HepG2 (cell line): Measurements from ENCODE around the gene NRL. TPM values are rescaled to one million over a fixed set of nuclear protein-coding genes. Genes with fewer than 3 reads are reported as not detected.

Experiments used
- ATF7-NPFF ChIP-seq: sonication (generic); formaldehyde crosslinking; IDR thresholded peaks from 2 replicates; pipeline ENCODE4 v1.8.1; 2023; ENCODE audit warnings: mild to moderate bottlenecking, low read depth, missing genetic modification reagents, moderate library complexity
- DR1 ChIP-seq: sonication (generic); formaldehyde crosslinking; IDR thresholded peaks from 2 replicates; pipeline ENCODE4 v1.8.0; 2021; ENCODE audit warnings: mild to moderate bottlenecking, missing genetic modification reagents, inconsistent platforms
- ETV5 ChIP-seq: IDR thresholded peaks from 2 replicates; pipeline ENCODE4 v1.6.1; 2018; ENCODE audit warnings: missing biosample characterization, missing genetic modification reagents, inconsistent platforms, borderline replicate concordance
- KDM5B ChIP-seq: sonication (generic); formaldehyde crosslinking; IDR thresholded peaks from 2 replicates; pipeline ENCODE4 v1.4.0; 2020; ENCODE audit warnings: missing genetic modification reagents, mild to moderate bottlenecking, borderline replicate concordance
- MAFK ChIP-seq, 2 experiments: IDR thresholded peaks in 1 of 2; conservative IDR thresholded peaks in 1 of 2; 2 replicates each; pipeline ENCODE4 v1.6.1; 2011; ENCODE audit warnings: improper control_type of control experiment in 2 of 2, low read length in 2 of 2
- MED8 ChIP-seq: sonication (generic); formaldehyde crosslinking; IDR thresholded peaks from 2 replicates; pipeline ENCODE4 v1.8.1; 2023; ENCODE audit warnings: mild to moderate bottlenecking, missing genetic modification reagents; ENCODE audit not compliant: insufficient replicate concordance
- NFE2L1 ChIP-seq: sonication (generic); formaldehyde crosslinking; IDR thresholded peaks from 2 replicates; pipeline ENCODE4 v1.4.0; 2020; ENCODE audit warnings: missing genetic modification reagents, mild to moderate bottlenecking, borderline replicate concordance
- NFKBIZ ChIP-seq: IDR thresholded peaks from 2 replicates; pipeline ENCODE4 v1.6.1; 2018; ENCODE audit warnings: missing genetic modification reagents, missing compliant biosample characterization
- SIX4 ChIP-seq: sonication (generic); formaldehyde crosslinking; IDR thresholded peaks from 2 replicates; pipeline ENCODE4 v1.4.0; 2020; ENCODE audit warnings: missing genetic modification reagents
- SMAD9 ChIP-seq: sonication (generic); formaldehyde crosslinking; IDR thresholded peaks from 2 replicates; pipeline ENCODE4 v1.5.1; 2020; ENCODE audit warnings: mild to moderate bottlenecking, missing genetic modification reagents
- SOX13 ChIP-seq, 3 experiments: fragments of 450-650 bp in 1 of 3; sonication (generic) in 1 of 3; formaldehyde crosslinking in 1 of 3; IDR thresholded peaks in 2 of 3; conservative IDR thresholded peaks in 1 of 3; 2 replicates each; pipeline versions ENCODE4 v1.5.0 to v1.6.1; 2016 to 2020; ENCODE audit warnings: antibody characterized with exemption in 1 of 3, mild to moderate bottlenecking in 1 of 3, missing compliant biosample characterization in 1 of 3, missing genetic modification reagents in 1 of 3, moderate library complexity in 1 of 3
- SP5 ChIP-seq: IDR thresholded peaks from 2 replicates; pipeline ENCODE4 v1.6.1; 2016; ENCODE audit warnings: low read depth, borderline replicate concordance
- ZBTB38 ChIP-seq: sonication (generic); formaldehyde crosslinking; IDR thresholded peaks from 2 replicates; pipeline ENCODE4 v1.5.1; 2020; ENCODE audit warnings: mild to moderate bottlenecking, missing genetic modification reagents
- ZNF644 ChIP-seq: IDR thresholded peaks from 2 replicates; pipeline ENCODE4 v1.6.1; 2016; ENCODE audit warnings: low read depth
- ZNF674 ChIP-seq: sonication (generic); formaldehyde crosslinking; IDR thresholded peaks from 2 replicates; pipeline ENCODE4 v1.5.0; 2020; ENCODE audit warnings: low read depth, mild to moderate bottlenecking, missing genetic modification reagents
- ZNF83 ChIP-seq: sonication (generic); formaldehyde crosslinking; IDR thresholded peaks from 2 replicates; pipeline ENCODE4 v1.4.0; 2020; ENCODE audit warnings: missing genetic modification reagents, mild to moderate bottlenecking, borderline replicate concordance
- polyA plus RNA-seq, 8 experiments: library from polyadenylated mRNA; depleted of rRNA in 3 of 8; stranded (reverse) in 7 of 8; unstranded in 1 of 8; fragments of >200 nt; fragmentation: Illumina TruSeq in 4 of 8; extraction: Trizol in 4 of 8; gene quantifications; 2 replicates each; pipeline versions ENCODE4 v1.2.1 to v1.2.3, GENCODE V29; 2011 to 2016; ENCODE audit warnings: low read depth in 4 of 8, missing spikeins in 1 of 8, mixed read lengths in 1 of 8; ENCODE audit not compliant: insufficient read depth in 1 of 8
- total RNA-seq, 5 experiments: library from RNA; depleted of rRNA; stranded (reverse); fragments of >200 nt; fragmentation: Illumina TruSeq; extraction: Trizol; gene quantifications; 2 replicates each; pipeline ENCODE4 v1.2.3, GENCODE V29; 2016; ENCODE audit warnings: low read depth in 1 of 5
- TF ChIP-seq, protein P1 (sequence below): sonication (generic); formaldehyde crosslinking; IDR thresholded peaks from 2 replicates; pipeline ENCODE4 v1.8.1; 2023; ENCODE audit warnings: mild to moderate bottlenecking, missing genetic modification reagents
- TF ChIP-seq, protein P2 (sequence below): sonication (generic); formaldehyde crosslinking; conservative IDR thresholded peaks from 2 replicates; pipeline ENCODE4 v1.8.0; 2022; ENCODE audit warnings: missing genetic modification reagents
- TF ChIP-seq, protein P3 (sequence below): sonication (generic); formaldehyde crosslinking; IDR thresholded peaks from 2 replicates; pipeline ENCODE4 v1.4.0; 2020; ENCODE audit warnings: missing genetic modification reagents, borderline replicate concordance
- TF ChIP-seq, protein P4 (sequence below): sonication (generic); formaldehyde crosslinking; conservative IDR thresholded peaks from 2 replicates; pipeline ENCODE4 v1.5.0; 2020; ENCODE audit warnings: missing genetic modification reagents
- TF ChIP-seq, protein P5 (sequence below): IDR thresholded peaks from 2 replicates; pipeline ENCODE4 v1.6.1; 2016; ENCODE audit warnings: low read depth

The NRL gene
- total and polyA plus RNA-seq, 2 of the 13 experiments (the other 11 are each of a cell fraction or from before 2014, with no cell fraction given), result 2.5 to 4.7 TPM

DNA sequence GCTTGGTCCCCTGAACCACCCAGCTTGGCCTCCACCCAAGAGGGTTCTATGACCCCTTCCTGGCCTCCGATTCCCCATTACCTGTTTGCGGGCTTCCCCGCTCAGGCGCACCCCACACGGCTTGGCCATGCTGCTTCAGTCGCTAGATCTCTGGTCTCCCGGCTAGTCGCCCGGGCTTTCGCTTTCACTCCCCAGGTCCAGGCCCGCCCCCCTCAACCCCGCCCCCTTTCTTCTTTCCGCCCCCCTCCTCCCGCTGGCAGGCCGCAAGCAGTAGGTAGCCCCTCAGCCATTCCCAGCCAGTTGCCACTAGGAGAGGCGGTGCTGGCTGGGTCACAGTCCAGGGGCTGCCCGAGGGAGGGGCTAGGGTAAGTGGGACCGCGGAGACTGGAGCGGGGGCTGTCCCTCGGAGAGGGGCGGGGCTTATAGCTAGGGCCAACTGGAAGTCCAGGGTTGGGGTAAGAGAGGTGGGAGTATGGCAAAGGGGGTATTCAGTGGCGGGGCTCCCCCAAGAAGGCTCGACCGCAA lies 31.8 kb upstream of the NRL start, which contains the start of gene PSME2 (continued):
- TF ChIP-seq, protein P1, sequence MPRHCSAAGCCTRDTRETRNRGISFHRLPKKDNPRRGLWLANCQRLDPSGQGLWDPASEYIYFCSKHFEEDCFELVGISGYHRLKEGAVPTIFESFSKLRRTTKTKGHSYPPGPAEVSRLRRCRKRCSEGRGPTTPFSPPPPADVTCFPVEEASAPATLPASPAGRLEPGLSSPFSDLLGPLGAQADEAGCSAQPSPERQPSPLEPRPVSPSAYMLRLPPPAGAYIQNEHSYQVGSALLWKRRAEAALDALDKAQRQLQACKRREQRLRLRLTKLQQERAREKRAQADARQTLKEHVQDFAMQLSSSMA (CRISPR knock-in tag), result peak; percentile 86
- TF ChIP-seq NFKBIZ (CRISPR knock-in tag) (peak; percentile 14; the same call in 1 of the 2 replicates), NFE2L1 (CRISPR knock-in tag) (no peak), KDM5B (peak; percentile 52; the same call in 1 of the 2 replicates), MED8 (CRISPR knock-in tag) (peak; percentile 75), ZNF83 (no peak), SMAD9 (peak; percentile 94), ZNF674 (CRISPR knock-in tag) (no peak), MAFK (conservative IDR thresholded peaks at IDR 0.05 in 1 of 2, IDR thresholded peaks at IDR 0.05 in 1 of 2; ENCODE audit: low read length in 2 of 2) (no peak), SIX4 (CRISPR knock-in tag) (peak; percentile 13; the same call in 1 of the 2 replicates), ZNF644 (CRISPR knock-in tag) (peak; percentile 76; the same call in 1 of the 2 replicates), ETV5 (CRISPR knock-in tag) (0 out of 2 replicates have a peak, but pooled peaks have one; percentile 6), SOX13 (IDR thresholded peaks at IDR 0.05) (peak; percentile 39), SOX13 (CRISPR knock-in tag; conservative IDR thresholded peaks at IDR 0.05 in 1 of 2, IDR thresholded peaks at IDR 0.05 in 1 of 2) (peak in 1 of 2 experiments; percentile 61; a peak in 2 of 4 replicates), ZBTB38 (CRISPR knock-in tag) (peak; percentile 74), SP5 (CRISPR knock-in tag) (peak; percentile 95), DR1 (CRISPR knock-in tag) (peak; percentile 76; the same call in 1 of the 2 replicates), ATF7-NPFF (CRISPR knock-in tag) (0 out of 2 replicates have a peak, but pooled peaks have one; percentile 91)
- TF ChIP-seq, protein P2, sequence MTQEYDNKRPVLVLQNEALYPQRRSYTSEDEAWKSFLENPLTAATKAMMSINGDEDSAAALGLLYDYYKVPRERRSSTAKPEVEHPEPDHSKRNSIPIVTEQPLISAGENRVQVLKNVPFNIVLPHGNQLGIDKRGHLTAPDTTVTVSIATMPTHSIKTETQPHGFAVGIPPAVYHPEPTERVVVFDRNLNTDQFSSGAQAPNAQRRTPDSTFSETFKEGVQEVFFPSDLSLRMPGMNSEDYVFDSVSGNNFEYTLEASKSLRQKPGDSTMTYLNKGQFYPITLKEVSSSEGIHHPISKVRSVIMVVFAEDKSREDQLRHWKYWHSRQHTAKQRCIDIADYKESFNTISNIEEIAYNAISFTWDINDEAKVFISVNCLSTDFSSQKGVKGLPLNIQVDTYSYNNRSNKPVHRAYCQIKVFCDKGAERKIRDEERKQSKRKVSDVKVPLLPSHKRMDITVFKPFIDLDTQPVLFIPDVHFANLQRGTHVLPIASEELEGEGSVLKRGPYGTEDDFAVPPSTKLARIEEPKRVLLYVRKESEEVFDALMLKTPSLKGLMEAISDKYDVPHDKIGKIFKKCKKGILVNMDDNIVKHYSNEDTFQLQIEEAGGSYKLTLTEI (CRISPR knock-in tag), result no peak
- TF ChIP-seq, protein P3, sequence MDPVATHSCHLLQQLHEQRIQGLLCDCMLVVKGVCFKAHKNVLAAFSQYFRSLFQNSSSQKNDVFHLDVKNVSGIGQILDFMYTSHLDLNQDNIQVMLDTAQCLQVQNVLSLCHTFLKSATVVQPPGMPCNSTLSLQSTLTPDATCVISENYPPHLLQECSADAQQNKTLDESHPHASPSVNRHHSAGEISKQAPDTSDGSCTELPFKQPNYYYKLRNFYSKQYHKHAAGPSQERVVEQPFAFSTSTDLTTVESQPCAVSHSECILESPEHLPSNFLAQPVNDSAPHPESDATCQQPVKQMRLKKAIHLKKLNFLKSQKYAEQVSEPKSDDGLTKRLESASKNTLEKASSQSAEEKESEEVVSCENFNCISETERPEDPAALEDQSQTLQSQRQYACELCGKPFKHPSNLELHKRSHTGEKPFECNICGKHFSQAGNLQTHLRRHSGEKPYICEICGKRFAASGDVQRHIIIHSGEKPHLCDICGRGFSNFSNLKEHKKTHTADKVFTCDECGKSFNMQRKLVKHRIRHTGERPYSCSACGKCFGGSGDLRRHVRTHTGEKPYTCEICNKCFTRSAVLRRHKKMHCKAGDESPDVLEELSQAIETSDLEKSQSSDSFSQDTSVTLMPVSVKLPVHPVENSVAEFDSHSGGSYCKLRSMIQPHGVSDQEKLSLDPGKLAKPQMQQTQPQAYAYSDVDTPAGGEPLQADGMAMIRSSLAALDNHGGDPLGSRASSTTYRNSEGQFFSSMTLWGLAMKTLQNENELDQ, result peak; percentile 80; the same call in 1 of the 2 replicates
- TF ChIP-seq, protein P4, sequence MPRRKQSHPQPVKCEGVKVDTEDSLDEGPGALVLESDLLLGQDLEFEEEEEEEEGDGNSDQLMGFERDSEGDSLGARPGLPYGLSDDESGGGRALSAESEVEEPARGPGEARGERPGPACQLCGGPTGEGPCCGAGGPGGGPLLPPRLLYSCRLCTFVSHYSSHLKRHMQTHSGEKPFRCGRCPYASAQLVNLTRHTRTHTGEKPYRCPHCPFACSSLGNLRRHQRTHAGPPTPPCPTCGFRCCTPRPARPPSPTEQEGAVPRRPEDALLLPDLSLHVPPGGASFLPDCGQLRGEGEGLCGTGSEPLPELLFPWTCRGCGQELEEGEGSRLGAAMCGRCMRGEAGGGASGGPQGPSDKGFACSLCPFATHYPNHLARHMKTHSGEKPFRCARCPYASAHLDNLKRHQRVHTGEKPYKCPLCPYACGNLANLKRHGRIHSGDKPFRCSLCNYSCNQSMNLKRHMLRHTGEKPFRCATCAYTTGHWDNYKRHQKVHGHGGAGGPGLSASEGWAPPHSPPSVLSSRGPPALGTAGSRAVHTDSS (CRISPR knock-in tag), result no peak
- TF ChIP-seq, protein P5, sequence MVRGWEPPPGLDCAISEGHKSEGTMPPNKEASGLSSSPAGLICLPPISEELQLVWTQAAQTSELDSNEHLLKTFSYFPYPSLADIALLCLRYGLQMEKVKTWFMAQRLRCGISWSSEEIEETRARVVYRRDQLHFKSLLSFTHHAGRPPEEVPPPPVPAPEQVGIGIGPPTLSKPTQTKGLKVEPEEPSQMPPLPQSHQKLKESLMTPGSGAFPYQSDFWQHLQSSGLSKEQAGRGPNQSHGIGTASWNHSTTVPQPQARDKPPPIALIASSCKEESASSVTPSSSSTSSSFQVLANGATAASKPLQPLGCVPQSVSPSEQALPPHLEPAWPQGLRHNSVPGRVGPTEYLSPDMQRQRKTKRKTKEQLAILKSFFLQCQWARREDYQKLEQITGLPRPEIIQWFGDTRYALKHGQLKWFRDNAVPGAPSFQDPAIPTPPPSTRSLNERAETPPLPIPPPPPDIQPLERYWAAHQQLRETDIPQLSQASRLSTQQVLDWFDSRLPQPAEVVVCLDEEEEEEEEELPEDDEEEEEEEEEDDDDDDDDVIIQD (CRISPR knock-in tag), result peak; percentile 86
